Tibial artery (tissue), 4 donors: ENCODE measurements around the gene TNFSF13B.
"Not testable (repeated sequence)": the region's sequence is repeated elsewhere in the genome, so short reads cannot be mapped to it uniquely, and the experiment has no call there.

Source experiments
- DNase-seq, 2 donors: peaks; one replicate each; pipeline ENCODE4 v3.0.0-alpha.2; 2019
- H3K27ac ChIP-seq, 2 donors: fragments of 200-600 bp; sonication (generic) in 1 of 2; 1 replicate in 1 of 2; 2 replicates in 1 of 2; pipeline ENCODE4 v1.5.1; 2018 to 2019; ENCODE audit warnings: mild to moderate bottlenecking in 1 of 2
- H3K27me3 ChIP-seq, 2 donors: fragments of 200-600 bp; sonication (generic) in 1 of 2; one replicate each; pipeline versions ENCODE4 v1.5.1 to v1.6.0; 2016 to 2019
- H3K36me3 ChIP-seq, 3 donors: fragments of 200-600 bp; sonication (generic) in 2 of 3; one replicate each; pipeline ENCODE4 v1.5.1; 2016 to 2019; ENCODE audit warnings: mild to moderate bottlenecking in 2 of 3
- H3K4me1 ChIP-seq, 4 donors: fragments of 200-600 bp; sonication (generic) in 2 of 4; 1 replicate in 3 of 4; 2 replicates in 1 of 4; pipeline ENCODE4 v1.5.1; 2016 to 2019
- H3K4me3 ChIP-seq, 2 donors: fragments of 200-600 bp; sonication (generic) in 1 of 2; 1 replicate in 1 of 2; 2 replicates in 1 of 2; pipeline ENCODE4 v1.5.1; 2018 to 2019; ENCODE audit warnings: mild to moderate bottlenecking in 2 of 2
- H3K9me3 ChIP-seq, 3 donors: fragments of 200-600 bp; sonication (generic) in 1 of 3; one replicate each; pipeline ENCODE4 v1.5.1; 2016 to 2019
- CTCF ChIP-seq, 2 experiments: fragments of 200-600 bp in 1 of 2; fragments of 450-650 bp in 1 of 2; IDR thresholded peaks; one replicate each; pipeline ENCODE4 v1.5.1; 2017 to 2019; ENCODE audit warnings: antibody characterized with exemption in 2 of 2, mild to moderate bottlenecking in 1 of 2, moderate library complexity in 1 of 2
- intact Hi-C: fragments of 100-400 bp; cut with DNase I; formaldehyde crosslinking; loops from one replicate; pipeline ENCODE4 v1.15.0; 2023; ENCODE audit warnings: low total_unique reads

The TNFSF13B gene

GRCh38 chr13:108266321-108266990 is 3.1 kb upstream of the TNFSF13B start:
- Histone ChIP-seq H3K9me3 (no peaks in the 10 kb centered on the region), H3K27me3 (no peaks in the 10 kb centered on the region), H3K27ac (no peak overlapping the region), H3K4me1 (peaks cover 0 to 17% (median 11%) of the 10 kb centered on the region in 4 donors), H3K36me3 (peaks cover 0 to 4% (median 3%) of the 10 kb centered on the region in 3 donors), H3K4me3 (no peak overlapping the region)
- no peak for TF ChIP-seq CTCF (IDR thresholded peaks at IDR 0.05)
- intact Hi-C loops, result no loop called here
- DNase-seq, result no peak

GRCh38 chr13:108267347-108267746 is 2.2 kb upstream of the TNFSF13B start:
- no peak overlapping the region for H3K27ac ChIP-seq
- no peaks in the 10 kb centered on the region for H3K27me3 ChIP-seq
- H3K4me3 ChIP-seq, result no peak overlapping the region
- no peak for TF ChIP-seq CTCF (IDR thresholded peaks at IDR 0.05)
- H3K36me3 ChIP-seq, result peaks cover 0 to 4% (median 0%) of the 10 kb centered on the region in 3 donors
- no peak for DNase-seq
- H3K9me3 ChIP-seq, result no peaks in the 10 kb centered on the region
- intact Hi-C loops, result no loop called here
- H3K4me1 ChIP-seq, result peaks cover 0 to 17% (median 11%) of the 10 kb centered on the region in 4 donors

- H3K9me3 ChIP-seq, DNase-seq, H3K27ac ChIP-seq, H3K36me3 ChIP-seq, H3K4me3 ChIP-seq, H3K27me3 ChIP-seq, intact Hi-C loops: not testable (repeated sequence)
- H3K4me1 ChIP-seq, result peaks cover 0 to 17% (median 11%) of the 10 kb centered on the region in 4 donors
Observed at GRCh38 chr13:108267855-108268254, 1.7 kb upstream of the TNFSF13B start.

GRCh38 chr13:108268466-108269112 is 929 bp upstream of the TNFSF13B start:
- intact Hi-C loops, result no loop called here
- no peak overlapping the region for H3K4me3 ChIP-seq
- H3K4me1 ChIP-seq, result peaks cover 0 to 17% (median 11%) of the 10 kb centered on the region in 4 donors
- H3K27ac ChIP-seq, result no peak overlapping the region
- H3K9me3 ChIP-seq, result no peaks in the 10 kb centered on the region
- no peak for TF ChIP-seq CTCF (IDR thresholded peaks at IDR 0.05)
- peaks cover 0 to 4% (median 0%) of the 10 kb centered on the region in 3 donors for H3K36me3 ChIP-seq
- H3K27me3 ChIP-seq, result no peaks in the 10 kb centered on the region
- no peak for DNase-seq

- Histone ChIP-seq H3K36me3 (peaks cover 0 to 4% (median 0%) of the 10 kb centered on the region in 3 donors), H3K9me3 (no peaks in the 10 kb centered on the region), H3K27me3 (no peaks in the 10 kb centered on the region), H3K4me1 (peaks cover 0 to 17% (median 11%) of the 10 kb centered on the region in 4 donors), H3K27ac (peak overlapping the region in 1 of 2 donors; percentile 44), H3K4me3 (peak overlapping the region; percentile 41 to 53)
- no peak for TF ChIP-seq CTCF (IDR thresholded peaks at IDR 0.05)
- no peak for DNase-seq
- intact Hi-C loops, result no loop called here
Observed at GRCh38 chr13:108270442-108270841, 924 bp downstream of the TNFSF13B start.

- no peak overlapping the region for H3K4me3 ChIP-seq
- no peaks in the 10 kb centered on the region for H3K9me3 ChIP-seq
- DNase-seq, result no peak
- H3K4me1 ChIP-seq, result peaks cover 0 to 17% (median 11%) of the 10 kb centered on the region in 4 donors
- TF ChIP-seq CTCF (IDR thresholded peaks at IDR 0.05), result no peak
- intact Hi-C loops, result no loop called here
- no peaks in the 10 kb centered on the region for H3K27me3 ChIP-seq
- H3K36me3 ChIP-seq, result no peaks in the 10 kb centered on the region
- no peak overlapping the region for H3K27ac ChIP-seq
Observed at GRCh38 chr13:108272333-108272732, 2.8 kb downstream of the TNFSF13B start.
